Measurements from ENCODE around the gene GPD1.
"Not testable (repeated sequence)": the region's sequence is repeated elsewhere in the genome, so short reads cannot be mapped to it uniquely, and the experiment has no call there.

The GPD1 gene

DNA sequence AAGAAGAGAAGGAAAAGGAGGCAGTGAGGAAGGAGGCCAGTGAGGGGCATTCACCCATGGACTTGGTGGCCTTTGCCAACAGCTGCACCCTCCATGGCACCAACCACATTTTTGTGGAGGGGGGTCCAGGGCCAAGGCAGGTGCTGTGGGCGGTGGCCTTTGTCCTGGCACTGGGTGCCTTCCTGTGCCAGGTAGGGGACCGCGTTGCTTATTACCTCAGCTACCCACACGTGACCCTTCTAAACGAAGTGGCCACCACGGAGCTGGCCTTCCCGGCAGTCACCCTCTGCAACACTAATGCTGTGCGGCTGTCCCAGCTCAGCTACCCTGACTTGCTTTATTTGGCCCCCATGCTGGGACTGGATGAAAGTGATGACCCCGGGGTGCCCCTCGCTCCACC is 30.1 kb upstream of the GPD1 start:
- no peak for DNase-seq (ENCODE audit: low spot score)

DNA sequence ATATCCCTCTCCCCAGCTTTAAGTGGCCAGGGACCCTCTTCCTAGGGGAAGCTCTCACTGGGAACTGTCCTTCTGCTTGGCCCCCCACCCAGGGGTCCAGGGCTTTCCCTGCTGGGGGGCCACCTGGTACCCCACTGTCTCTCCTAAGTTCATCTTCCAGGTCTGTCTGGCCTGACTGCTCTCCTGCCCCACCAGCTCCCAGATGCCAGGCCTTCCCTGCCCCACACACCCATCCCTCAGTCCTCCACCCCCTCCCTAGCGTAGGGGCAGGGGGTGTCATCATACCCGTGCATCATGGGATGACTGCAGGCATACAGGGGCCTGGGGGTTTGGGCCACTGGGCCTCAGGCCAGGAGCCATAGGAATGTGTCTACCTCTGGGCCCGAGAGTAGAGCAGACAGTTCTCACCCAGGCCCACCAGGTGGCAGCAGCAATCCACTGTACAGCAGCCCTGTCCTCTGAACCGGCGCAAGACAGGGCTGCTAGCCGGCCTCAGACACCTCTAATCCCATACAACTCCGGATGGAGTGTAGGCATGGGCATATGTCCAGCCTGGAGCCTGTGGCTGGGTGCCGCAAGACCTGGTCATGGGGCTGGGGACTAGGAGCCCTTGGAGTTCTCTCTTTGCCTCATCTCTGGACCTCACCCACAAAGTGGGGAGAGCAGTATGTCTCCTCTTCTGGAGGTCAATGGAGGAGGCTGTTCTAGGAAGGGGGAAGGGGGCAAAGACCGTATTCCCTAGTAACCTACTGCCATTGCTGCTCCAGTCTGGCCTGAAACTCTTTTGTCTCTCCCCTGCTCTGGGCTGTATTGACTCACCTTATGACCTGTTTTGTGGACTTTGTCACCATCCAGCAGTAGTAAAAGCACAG is 28.6 kb upstream of the GPD1 start:
- peak; percentile 90 for DNase-seq (ENCODE audit: low spot score)

DNA sequence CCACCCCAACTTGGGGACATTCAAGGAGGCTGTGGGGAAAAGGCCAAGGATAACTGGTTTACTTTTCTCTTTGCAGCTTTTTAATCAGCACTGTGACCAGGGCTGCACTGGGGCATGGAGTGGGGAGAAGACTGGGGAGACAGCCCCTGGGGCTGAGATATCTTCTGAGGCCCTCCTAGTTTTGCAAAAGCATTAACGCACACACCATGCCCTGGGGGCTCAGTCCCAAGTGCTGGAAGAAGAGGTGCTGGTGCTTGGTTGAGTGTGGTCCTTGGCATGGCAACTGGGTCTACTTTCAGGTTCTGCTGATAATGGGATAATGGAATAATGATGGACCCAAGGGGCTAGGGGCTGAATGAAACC is 28.0 kb upstream of the GPD1 start:
- no peak for DNase-seq (ENCODE audit: low spot score)

GRCh38 chr12:50077099-50077498 is 26.7 kb upstream of the GPD1 start:
- no peak for DNase-seq (ENCODE audit: low spot score)

- no peak for DNase-seq (ENCODE audit: low spot score)
Measured at GRCh38 chr12:50078281-50078680, 25.5 kb upstream of the GPD1 start.

- no peak for DNase-seq (ENCODE audit: low spot score)
Measured at GRCh38 chr12:50079771-50080170, 24.0 kb upstream of the GPD1 start.

GRCh38 chr12:50081096-50081808 is 22.6 kb upstream of the GPD1 start:
- no peak for DNase-seq (ENCODE audit: low spot score)

- no peak for DNase-seq (ENCODE audit: low spot score)
Measured at GRCh38 chr12:50082644-50083043, 21.2 kb upstream of the GPD1 start.

- no peak for DNase-seq (ENCODE audit: low spot score)
Measured at GRCh38 chr12:50083301-50083700, 20.5 kb upstream of the GPD1 start.

- not testable (repeated sequence) for DNase-seq (ENCODE audit: low spot score)
Measured at GRCh38 chr12:50084409-50084774, 19.4 kb upstream of the GPD1 start.

DNA sequence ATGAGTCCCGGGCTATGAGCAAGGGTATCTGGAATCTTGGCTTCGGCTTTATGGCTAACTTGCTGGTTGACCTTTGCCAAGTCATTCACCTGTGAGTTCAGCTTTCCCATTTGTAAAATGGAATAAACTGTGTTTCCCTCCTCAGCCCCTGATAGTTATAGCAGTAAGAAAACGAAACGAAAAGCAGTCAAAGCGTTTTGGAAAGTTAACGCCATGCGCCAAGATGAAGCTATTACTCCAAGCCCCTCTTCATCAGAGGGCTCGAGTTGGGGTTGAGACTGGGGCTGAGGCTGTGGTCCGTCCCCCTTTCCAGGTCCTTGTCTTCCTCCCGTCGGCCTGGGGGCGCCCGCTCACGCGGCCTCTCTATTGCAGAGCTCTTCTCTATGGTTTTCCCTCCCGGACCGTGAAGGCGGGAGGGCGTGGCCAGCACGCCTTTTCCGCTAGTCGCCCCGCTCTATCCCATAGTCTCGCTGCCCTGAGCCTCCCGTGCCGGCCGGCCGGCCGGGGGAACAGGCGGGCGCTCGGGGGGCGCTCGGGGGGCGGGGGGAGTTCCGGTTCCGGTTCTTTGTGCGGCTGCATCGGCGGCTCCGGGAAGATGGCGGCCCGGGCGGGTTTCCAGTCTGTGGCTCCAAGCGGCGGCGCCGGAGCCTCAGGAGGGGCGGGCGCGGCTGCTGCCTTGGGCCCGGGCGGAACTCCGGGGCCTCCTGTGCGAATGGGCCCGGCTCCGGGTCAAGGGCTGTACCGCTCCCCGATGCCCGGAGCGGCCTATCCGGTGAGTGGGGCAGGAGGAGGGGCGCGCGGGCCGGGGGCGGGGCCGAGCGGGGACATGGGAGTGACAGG is 18.8 kb upstream of the GPD1 start, which contains the start of gene SMARCD1:
Gene SMARCD1 (plus strand): TSS at position 568 of the 840 bp plus-strand sequence. CDS start 28 bp downstream, at position 596.
- peak; percentile 91 for DNase-seq (ENCODE audit: low spot score)

DNA sequence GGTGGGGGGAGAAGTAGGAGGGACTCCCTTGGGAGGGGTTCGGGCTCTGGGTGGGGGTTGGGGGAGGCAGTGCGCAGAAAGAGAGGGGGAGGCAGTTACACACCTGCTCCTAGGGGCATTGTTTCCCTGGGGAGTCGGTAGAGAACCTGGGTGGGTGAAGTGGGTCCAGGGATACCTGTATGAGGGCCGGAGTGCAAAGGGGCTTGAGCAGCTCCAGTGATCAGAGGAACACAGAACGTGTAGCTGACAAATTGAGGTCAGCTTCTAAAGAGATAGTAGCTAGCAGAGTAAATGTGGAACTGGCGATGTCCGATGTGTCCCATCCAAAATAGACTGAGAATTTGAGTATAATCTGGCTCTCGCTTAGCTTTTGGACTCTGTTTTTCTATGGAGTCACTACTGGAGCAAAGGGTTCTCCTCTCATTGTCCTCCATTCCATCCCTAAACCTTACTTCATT is 18.2 kb upstream of the GPD1 start:
- no peak for DNase-seq (ENCODE audit: low spot score)

DNA sequence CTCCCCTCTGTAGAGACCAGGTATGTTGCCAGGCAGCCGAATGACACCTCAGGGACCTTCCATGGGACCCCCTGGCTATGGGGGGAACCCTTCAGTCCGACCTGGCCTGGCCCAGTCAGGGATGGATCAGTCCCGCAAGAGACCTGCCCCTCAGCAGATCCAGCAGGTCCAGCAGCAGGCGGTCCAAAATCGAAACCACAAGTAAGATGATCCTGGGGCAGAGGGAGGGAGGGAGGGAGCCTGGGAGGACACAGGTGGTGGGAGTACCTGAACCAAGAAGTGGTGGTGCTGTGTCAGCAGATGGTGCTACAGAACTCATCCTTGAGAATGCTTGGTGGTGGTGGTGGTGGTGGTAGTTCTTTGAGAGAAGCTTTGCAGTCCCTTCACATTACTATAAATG is 17.7 kb upstream of the GPD1 start:
- no peak for DNase-seq (ENCODE audit: low spot score)

DNA sequence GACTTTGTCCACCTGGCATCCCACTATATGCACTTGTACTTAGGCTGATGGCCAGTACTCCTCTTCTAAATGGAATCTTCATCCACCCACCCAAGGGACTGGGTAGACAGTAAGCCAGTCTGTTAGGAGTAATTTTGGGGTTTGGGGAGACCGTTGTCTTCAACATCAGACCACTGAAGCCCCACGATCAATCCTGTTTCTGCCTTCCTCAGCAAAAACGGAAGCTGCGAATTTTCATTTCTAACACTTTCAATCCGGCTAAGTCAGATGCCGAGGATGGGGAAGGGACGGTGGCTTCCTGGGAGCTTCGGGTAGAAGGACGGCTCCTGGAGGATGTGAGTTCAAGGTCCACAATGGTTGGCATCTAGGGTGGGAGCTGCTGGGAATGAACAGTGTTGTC is 16.7 kb upstream of the GPD1 start:
- no peak for DNase-seq (ENCODE audit: low spot score)

- peak; percentile 53 for DNase-seq (ENCODE audit: low spot score)
Measured at GRCh38 chr12:50087995-50088394, 15.8 kb upstream of the GPD1 start.

DNA sequence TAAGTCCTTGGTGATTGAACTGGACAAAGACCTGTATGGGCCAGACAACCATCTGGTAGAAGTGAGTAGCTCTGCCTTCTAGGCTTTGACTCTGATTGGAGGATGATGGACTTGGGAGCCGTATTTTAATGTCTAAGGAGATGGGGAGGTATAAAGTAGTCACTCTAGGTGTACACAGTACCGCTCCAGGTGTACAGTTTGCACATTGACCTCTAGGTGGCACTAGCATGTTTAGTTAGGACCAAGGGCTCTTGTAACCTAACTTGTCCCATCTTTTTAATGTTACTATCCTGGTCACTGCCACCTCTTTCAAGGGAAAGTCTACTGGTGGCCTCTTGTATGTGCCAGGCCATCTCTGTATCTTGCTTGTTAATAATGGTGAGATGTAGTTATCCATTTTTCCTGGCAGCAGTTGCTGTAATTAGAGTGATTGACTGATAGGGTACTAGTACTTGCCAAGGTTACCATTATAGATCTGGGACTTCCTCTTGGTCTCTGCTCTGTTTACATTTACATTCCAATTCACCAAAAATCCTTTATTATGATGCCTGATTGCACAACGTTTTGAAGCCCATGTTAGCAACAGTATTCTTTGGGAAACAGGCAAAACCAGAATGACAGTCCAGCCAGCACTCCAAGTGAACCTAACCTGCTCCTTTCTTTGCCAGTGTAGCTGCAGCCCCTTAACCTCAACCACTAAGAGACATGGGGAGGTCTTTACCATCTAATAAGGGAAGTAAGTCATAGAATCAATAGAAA is 15.1 kb upstream of the GPD1 start:
- DNase-seq (ENCODE audit: low spot score) = peak; percentile 42

DNA sequence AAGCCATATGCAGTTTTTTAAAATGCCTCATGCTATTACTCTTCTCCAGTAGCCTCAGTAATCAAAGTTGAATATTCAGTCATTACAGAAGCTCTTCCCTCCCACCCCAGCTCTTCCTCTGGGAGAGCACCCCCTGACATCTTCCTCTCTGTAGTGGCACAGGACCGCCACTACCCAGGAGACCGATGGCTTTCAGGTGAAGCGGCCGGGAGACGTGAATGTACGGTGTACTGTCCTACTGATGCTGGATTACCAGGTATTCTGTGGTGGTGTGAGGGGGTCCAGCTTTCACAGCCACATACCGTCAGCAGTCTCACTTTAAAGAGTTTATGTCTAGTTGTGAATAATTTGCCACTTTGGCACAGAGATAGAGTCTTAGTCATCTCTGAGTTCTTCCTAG is 14.1 kb upstream of the GPD1 start:
- no peak for DNase-seq (ENCODE audit: low spot score)

GRCh38 chr12:50090391-50090790 is 13.4 kb upstream of the GPD1 start:
- DNase-seq (ENCODE audit: low spot score) = no peak

GRCh38 chr12:50097952-50098351 is 5.9 kb upstream of the GPD1 start:
- DNase-seq (ENCODE audit: low spot score) = no peak

- DNase-seq (ENCODE audit: low spot score) = peak; percentile 46
Measured at GRCh38 chr12:50099302-50100008, 4.4 kb upstream of the GPD1 start.

DNA sequence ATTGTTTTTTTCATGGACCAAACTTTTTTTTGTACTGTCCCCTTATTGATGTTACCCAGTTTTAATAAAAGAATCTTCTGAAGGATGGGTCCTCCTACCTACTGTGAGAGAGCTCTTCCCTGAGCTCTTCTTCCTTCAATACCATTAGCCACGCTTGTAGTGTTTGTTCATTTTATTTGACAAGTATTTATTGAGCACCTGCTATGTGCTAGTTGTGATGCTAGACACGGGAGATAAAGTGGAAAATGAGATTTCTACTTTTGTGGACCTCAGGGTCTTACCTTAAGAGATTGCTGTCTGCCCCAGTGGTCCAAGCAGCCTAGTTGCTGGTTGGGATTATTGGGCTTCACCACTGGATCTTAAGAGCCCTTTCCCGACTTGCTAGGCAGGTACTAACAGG is 3.2 kb upstream of the GPD1 start:
- DNase-seq (ENCODE audit: low spot score) = no peak
